NCI-H460 (cell line): ENCODE measurements around the gene SCUBE3. TPM values are rescaled to one million over a fixed set of nuclear protein-coding genes. Genes with fewer than 3 reads are reported as not detected.

Experiments used
- DNase-seq: peaks from one replicate; pipeline ENCODE4 v3.0.0-alpha.2; 2016; ENCODE audit warnings: low read depth; ENCODE audit errors: extremely low read depth
- total RNA-seq: library from RNA; depleted of rRNA; stranded (reverse); fragments of >200 nt; shearing (Covaris generic); gene quantifications from 2 replicates; pipeline ENCODE4 v1.2.3, GENCODE V29; 2014

The SCUBE3 gene
- total RNA-seq, 1 experiment from 2014 or later = 0.02 TPM

DNA sequence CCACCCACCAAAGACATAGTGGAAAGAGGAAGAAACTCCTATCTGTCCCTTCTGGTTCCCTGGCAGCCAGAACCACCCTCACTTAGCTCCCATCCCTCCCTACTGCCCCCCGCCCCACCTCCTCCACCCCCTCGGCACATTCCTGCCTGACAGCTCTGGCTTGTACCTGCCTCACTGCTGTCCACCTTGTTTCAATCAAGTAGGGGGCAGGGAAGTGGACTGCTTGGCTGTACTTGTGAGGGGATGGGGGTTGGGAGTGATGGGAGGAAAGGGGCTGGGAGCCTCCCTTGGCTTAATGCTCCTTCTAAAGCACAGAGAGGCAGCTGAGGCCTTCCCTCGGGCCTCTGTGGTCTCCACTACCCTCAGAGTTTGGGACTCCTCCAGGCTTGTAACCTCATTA is 23.7 kb downstream of the SCUBE3 start:
- DNase-seq = no peak

DNA sequence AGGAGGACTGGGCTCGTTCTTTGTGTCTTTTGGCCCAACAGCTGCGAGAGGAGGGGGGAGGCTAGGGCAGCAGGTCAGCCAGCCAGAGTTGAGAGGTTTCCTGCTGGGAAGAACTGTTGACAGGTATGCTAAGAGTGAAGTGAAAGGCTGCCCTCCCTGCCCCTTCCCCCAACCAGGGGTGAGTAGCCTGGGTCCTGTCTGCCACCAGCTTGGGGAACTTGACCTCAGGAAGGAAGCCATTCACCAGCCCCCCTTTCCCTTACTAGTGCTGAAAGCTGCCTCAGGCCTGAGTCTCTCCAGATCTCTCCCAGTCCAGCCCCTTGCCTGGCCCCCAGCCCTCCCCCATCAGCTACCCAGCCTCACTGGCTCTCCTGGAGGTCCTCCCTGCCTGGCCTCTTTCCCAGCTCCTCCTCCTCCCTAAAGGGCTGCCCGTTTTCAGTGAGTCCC is 25.1 kb downstream of the SCUBE3 start:
- no peak for DNase-seq

DNA sequence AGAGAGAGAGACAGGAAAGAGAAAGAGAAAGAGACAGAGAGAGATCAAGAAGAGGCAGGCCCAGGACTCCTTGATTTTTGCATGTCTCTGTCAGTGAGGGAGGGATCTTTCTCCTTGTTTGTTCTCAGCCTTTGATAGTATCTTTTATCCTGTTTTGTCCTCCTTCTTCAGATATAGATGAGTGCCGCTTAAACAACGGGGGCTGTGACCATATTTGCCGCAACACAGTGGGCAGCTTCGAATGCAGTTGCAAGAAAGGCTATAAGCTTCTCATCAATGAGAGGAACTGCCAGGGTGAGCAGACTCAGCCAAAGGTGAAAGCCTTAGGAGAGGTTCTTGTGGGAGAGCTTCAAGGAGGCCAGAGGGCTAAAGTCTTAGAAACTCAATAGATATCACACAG is 25.8 kb downstream of the SCUBE3 start:
- DNase-seq = no peak

DNA sequence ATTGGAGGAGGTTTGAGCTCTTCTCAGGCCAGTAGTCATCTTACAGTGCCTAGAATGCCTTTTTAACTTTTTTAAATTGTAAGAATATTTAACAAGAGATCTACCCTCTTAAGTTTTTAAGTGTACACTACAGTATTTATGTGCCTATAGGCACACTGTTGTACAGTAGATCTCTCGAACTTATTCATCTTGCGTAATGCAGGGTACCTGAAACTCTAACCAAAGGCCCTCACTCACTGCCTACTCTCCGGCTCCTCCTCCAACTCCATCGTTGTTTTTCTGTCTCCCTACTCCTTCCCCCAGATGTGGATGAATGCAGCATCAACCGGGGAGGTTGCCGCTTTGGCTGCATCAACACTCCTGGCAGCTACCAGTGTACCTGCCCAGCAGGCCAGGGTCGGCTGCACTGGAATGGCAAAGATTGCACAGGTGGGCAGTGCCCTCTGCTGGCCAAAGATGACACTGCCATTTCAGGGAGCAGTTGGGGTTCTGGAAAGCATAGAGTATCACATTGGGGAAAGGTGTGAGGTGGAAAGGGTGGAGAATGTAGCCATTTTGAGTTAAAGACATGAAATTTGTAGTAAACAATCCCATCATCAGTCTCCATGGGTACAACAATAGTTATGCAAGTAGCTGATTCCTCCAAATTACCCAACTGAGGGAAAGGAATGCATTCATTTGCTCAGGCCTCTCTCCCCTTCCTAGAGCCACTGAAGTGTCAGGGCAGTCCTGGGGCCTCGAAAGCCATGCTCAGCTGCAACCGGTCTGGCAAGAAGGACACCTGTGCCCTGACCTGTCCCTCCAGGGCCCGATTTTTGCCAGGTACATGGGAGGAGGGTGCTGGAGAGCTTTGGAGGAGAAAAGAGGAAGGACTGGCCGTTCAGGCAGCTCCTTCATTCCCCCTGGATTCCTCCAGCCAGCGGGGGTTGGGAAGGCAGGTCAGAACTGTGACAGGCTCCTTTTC is 27.4 kb downstream of the SCUBE3 start:
- peak; percentile 46 for DNase-seq

DNA sequence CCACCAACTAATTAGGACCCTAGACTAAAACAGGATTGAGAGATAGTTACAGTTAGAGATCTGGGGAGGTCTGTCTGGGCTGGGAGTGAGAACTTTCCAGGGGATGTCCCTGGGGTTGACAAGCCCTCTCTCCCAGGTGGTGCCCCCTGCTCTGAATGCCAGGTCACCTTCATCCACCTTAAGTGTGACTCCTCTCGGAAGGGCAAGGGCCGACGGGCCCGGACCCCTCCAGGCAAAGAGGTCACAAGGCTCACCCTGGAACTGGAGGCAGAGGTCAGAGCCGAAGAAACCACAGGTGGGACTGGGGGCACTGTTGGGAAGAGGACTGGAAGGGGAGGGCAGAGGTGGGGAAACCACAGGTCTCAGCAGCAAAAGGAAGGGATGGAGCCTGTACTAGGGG is 28.7 kb downstream of the SCUBE3 start:
- no peak for DNase-seq

DNA sequence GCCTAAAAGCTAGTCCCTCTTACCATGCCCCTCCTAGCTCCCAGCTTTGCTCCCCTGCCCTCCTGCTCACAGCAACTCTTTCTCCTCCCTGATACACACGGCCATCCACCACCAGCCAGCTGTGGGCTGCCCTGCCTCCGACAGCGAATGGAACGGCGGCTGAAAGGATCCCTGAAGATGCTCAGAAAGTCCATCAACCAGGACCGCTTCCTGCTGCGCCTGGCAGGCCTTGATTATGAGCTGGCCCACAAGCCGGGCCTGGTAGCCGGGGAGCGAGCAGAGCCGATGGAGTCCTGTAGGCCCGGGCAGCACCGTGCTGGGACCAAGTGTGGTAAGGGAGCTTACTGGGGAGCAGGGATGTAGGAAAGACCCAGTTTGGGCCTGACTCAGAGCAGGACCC is 29.1 kb downstream of the SCUBE3 start:
- no peak for DNase-seq

DNA sequence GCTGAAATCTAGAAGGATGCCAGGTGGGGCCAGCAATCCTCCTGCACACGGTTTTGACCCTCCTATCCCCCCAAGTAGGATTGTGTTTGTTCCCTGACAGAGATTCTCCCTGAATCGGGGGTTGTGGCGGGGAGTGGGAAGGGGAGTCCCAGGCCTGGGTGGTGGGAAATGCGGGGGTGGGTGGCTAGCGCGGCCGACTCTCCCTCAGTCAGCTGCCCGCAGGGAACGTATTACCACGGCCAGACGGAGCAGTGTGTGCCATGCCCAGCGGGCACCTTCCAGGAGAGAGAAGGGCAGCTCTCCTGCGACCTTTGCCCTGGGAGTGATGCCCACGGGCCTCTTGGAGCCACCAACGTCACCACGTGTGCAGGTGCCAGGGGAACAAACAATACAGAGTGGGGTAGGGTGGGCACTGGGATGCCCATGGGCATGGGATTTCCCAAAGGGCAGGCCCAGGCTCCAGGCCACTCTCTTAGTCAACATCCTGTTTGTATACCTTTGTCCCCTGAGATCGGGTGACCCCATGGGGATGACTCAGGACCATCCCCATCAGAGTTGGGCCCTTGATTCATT is 29.7 kb downstream of the SCUBE3 start:
- no peak for DNase-seq

DNA sequence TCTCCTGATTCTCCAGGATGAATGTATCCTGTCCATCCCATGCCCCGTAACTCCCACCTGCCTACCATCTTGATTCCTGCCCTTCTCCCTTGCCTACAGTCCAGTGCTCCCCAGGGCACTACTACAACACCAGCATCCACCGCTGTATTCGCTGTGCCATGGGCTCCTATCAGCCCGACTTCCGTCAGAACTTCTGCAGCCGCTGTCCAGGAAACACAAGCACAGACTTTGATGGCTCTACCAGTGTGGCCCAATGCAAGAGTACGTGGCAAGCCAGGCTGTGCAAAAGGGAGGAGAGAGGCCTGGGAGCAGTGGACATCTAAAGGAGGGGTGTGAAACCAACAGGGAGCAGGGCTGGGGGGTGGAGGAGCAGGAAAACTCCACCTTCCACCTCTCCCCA is 30.8 kb downstream of the SCUBE3 start:
- no peak for DNase-seq

DNA sequence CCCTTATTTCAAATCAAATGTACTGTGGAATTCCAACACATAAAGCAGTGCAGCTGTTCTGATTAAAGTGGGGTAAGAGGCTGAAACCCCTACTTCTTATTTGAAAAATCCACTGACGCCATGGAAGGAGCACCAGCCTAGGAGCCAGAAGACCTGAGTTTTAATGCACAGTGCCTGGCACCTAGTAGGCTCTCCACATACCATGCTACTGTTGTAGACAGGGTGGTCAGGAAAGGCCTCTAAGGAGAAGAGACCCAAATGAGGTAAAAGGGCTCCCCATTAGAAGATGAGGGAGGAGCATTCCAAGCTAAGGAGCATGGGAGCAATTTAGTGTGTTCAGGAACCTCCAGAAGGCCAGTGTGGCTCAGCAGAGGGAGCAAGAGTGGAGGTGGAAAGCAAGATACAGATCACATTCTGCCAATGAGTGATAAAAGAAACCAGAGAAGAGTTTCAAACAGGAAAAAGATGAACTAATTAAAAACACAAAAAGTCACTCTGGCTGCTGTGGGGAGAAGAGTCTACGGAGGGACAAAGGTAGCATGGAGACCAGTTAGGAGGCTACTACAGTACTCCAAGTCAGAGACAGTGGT is 34.0 kb downstream of the SCUBE3 start:
- DNase-seq = no peak

DNA sequence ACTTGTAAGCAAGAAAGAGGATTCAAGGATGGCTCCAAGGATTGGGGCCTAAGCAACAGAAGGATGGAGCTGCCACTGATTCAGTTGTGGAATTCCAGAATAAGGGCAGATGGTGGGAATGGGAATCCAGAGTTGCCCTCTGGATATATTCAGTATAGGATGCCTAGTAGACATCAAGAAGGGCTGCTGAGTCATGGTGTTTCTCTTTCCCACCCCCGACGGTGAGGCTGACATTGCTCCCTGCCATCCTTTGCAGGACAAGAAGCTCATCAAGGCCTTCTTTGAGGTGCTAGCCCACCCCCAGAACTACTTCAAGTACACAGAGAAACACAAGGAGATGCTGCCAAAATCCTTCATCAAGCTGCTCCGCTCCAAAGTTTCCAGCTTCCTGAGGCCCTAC is 34.5 kb downstream of the SCUBE3 start:
- peak; percentile 1 for DNase-seq

DNA sequence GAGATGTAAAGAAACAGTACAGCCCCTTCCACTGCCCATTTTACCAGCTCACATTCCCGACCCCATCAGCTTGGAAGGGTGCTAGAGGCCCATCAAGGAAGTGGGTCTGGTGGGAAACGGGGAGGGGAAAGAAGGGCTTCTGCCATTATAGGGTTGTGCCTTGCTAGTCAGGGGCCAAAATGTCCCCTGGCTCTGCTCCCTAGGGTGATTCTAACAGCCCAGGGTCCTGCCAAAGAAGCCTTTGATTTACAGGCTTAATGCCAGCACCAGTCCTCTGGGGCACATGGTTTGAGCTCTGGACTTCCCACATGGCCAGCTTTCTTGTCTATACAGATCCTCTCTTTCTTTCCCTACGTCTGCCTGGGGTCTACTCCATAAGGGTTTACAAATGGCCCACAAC is 35.2 kb downstream of the SCUBE3 start:
- DNase-seq = no peak

DNA sequence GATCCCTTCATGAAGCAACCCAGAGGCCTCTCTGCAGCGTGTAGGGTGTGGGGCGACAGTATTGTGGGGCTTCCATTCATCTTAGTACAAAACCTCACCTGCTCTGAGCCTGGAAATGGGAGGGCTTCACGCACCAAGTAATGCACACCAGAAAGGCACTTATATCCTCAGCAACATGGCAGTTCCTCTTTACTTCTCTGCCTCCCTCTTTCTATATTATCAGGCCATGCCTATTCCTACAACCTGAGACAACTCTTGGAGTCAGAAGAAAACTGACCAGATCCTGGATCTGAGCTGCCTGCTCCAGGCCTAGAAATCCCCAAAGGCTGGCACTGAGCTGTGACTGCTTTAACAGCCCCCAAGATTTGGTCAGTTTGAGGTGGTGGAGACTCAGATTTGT is 38.2 kb downstream of the SCUBE3 start:
- DNase-seq = no peak

DNA sequence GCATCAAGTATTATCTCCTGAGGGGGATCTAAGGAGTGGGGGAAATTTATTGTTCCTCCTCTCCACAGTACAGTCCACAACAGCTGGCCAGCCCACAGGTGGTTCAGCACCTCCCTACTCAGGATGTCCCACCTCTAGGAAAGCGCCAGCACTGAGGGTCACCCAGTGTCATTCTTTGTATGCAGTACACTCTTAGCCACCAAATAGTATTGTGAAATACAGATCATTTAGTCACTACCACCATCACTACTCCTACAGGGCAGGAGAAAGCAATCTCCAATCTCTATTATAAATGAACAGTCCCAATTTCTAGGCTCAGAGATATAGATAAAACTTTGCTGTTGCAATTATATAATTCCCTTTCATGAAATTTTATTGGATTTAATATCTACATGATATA is 39.5 kb downstream of the SCUBE3 start:
- DNase-seq = no peak

DNA sequence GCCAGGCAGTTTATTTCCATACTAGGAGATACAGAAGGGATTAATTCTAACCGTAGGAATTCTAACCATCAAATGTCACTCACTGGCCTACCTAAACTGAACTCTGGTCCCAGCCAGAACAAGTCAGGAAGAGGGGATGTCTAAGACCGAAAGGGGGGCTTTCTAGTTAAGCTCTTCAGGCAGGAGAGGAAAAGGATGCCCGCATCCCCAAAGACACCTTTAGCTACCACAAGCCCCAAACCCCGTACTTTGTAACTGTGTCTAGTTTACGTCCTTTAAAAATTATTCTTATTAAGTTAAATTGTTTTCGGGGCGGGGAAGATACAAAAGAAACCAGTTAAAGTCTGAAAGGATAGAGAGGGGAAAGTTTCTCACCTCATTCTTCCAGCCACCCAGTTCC is 44.6 kb downstream of the SCUBE3 start:
- no peak for DNase-seq

DNA sequence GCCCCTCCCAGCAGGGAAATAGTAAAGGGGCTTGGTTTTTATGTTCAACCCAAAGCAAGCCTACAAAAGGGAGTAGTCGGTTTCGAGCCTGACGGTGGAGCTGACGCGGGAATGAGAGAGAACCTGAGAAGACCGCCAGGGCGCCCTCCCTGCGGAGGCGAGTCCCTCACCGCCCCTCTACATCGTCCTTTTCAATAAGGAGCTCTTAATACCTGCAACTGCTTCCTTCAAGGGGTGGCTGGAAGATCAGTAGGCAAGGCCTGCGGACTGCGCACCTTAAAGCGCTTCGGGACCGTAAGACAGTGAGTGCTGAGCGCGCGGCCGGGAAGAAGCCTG is 45.1 kb downstream of the SCUBE3 start:
- DNase-seq = peak; percentile 5

DNA sequence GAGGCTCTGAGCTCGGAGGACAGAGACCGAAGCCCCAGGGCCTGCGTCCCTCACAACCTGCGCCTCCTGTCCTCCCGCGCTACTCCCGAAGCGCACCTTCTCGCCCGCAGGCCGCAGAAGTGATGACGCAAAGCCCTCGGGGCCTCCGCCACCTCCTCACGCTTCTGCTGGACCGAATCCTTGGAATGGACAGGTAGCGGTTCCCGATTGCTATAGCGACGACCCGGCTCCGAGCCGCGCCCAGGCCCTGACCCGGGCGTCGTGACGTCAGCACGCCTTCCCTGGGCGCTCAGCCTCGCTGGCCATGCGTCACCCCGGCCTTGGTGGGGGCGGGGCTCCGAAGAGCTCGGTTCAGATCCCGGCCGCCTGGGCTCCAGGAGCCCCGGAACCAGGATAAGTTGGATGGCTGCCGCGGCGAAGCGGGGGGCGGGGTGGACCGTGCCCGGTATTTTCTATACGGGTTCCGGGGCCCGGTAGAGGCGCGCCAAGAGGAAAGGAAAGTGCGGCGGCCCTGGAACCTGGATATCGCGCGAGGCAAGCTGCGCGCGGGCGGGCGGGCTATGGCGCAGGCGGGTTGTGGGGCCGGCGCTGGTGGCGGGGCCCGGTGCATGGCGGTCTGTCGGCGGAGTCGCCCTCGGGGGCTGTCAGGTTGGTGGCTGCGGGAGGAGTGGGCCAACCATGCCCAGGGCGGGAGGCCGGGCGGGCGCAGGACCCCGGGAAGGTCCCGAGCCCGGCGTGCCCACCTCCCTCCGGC is 45.6 kb downstream of the SCUBE3 start, which contains the start of gene ZNF76:
Gene ZNF76 (plus strand): TSS at position 542 of the 754 bp plus-strand sequence. CDS start 21,417 bp downstream, outside the sequence.
- DNase-seq = peak; percentile 93

DNA sequence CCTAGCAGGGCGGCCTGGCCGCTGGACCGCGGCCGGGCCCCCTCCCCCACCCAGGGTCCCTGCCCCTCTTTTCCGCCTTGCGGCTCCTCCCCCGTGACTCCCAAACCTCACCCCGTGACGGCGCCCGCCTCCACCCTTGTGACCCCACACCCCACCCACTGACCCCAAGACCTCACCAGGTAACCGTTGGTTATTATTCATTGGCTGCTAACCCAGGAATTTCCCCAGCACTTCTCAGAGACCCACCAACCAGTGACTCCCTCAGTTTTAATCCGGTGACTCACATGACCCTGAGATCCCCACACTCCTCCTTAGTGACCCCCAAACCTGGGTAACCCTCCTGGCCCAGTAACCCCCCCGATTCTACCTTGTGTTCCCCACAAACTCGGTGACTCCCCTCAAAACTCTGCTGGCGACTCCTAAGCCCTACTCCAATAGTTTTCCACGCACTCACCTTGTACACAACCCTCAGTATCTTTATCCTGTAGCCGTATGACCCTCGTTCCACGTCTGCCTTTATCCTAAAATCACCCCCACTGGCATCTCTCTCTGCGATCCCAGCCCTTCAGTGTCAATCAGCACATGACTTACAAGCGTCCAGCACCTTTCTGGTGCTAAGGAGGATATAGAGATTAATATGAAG is 46.3 kb downstream of the SCUBE3 start:
- DNase-seq = peak; percentile 20

DNA sequence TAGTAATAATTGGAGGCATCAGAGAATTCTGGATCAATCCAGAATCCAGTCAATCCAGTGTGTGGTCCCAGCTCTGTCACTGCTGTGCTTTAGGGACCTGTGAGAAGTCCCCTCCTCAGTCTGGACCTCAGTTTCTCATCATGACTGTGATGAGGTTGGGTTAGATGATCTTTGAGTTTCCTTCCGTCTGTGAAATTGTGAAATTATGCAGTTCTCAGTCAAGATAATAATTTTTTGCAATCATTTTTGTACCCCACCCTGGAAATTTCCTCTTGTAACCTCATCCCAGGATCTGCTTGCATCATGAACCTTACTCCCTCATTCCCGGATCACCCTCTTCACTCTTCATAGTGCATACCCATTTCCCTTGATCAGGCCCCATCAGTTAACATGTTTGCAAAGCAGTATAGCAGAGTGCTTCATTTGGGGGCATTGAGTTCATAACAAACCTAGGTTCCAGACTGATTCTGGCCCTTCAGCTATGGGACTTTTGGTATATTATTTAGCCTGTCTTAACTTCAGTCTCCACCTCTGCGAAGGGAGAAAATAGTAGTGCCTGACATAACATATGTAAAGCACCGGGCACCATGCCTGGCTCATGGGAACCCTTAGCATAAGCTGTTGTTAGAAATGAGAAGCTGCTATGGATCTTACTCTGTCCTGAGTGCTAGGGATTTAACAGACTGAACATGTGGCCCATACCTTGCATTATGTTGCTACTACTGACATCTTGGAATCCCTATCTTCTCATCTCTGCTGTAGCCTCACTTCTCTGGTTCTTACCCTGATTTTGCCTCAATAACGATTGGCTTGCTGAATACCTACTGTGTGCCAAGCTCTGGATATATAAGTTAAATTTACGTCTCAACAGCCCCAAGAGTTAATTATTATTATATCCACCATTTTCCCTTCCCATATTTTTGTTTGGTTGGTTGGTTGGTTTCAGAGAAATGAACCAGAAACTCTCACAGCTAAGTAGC is 47.1 kb downstream of the SCUBE3 start:
- DNase-seq = no peak

DNA sequence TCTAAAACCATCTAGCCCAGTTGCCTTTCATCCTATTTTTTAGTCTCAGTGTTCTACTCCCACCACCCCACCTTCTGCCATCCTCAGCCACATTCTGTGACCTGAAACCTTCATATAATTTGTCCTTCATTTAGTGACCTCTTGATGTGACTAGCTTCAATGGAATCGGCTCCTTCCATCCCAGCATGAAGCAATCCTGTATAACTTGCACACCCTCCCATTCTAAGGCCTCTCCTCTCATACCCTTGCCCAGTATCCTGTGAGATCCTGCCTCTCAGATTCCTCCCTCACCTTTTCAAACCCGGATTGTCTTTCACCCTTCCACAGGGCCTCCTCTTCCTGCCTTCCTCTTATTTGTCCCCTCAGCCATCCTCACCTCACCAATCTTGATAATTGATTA is 48.8 kb downstream of the SCUBE3 start:
- DNase-seq = no peak
